Neuron (in vitro differentiated cells): ENCODE results near the gene DNASE1L3.

Source experiments
- H2AFZ ChIP-seq: one replicate; pipeline ENCODE4 v1.6.1; 2013; ENCODE audit warnings: low read depth, mild to moderate bottlenecking, inconsistent platforms, low read length, moderate library complexity
- H3K27me3 ChIP-seq: one replicate; pipeline ENCODE4 v1.6.1; 2013; ENCODE audit warnings: low read length; ENCODE audit not compliant: insufficient read depth
- H3K36me3 ChIP-seq: one replicate; pipeline ENCODE4 v1.6.1; 2013; ENCODE audit warnings: low read length; ENCODE audit not compliant: insufficient read depth
- H3K4me1 ChIP-seq: one replicate; pipeline ENCODE4 v1.6.1; 2013; ENCODE audit warnings: low read length; ENCODE audit not compliant: insufficient read depth
- H3K4me3 ChIP-seq: 2 replicates; pipeline ENCODE4 v1.5.1; 2013; ENCODE audit warnings: mild to moderate bottlenecking, low read length, moderate library complexity
- H3K9me3 ChIP-seq: one replicate; pipeline ENCODE4 v1.6.1; 2013; ENCODE audit warnings: low read length

Gene DNASE1L3

DNA sequence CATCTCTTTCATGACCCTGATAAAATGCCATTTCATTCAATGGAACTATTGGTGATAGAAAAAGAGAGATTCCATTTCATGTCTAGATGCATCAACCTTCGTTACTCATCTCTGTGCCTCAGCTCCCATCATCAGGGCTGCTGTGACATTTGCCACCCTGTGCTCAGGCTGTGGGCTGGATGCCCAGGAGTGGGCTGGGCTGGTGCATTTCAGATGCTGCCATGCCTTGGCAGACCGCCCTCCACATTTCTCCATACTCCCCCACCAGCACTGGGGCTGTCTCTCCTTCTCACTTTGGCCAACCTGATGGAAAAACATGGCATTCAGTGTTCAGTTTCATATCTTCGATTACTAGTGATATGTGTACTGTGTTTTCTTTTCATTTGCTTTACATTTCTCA is 59.1 kb downstream of the DNASE1L3 start:
- H2AFZ ChIP-seq = no peak overlapping the region
- no peaks in the 10 kb centered on the region for H3K9me3 ChIP-seq
- H3K27me3 ChIP-seq = no peaks in the 10 kb centered on the region
- no peak overlapping the region for H3K4me3 ChIP-seq
- H3K36me3 ChIP-seq = peaks cover 46% of the 10 kb centered on the region
- no peaks in the 10 kb centered on the region for H3K4me1 ChIP-seq

DNA sequence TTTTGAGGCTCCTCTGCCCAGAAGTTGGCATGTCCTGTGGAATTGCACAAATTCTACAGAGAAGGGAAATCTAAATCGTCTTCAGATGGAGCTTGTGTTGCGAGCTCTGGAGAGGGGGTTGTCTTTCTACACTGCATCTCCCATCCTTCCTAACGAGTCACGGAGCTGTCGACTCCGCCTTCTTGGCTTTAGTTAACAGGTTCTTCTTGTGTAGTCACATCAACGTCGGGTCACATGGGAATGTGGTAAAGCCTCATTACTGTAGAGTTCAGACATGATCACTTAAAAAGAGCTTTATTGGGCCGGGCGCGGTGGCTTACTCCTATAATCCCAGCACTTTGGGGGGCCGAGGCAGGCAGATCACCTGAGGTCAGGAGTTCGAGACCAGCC is 60.0 kb downstream of the DNASE1L3 start:
- H3K4me3 ChIP-seq = no peak overlapping the region
- no peaks in the 10 kb centered on the region for H3K9me3 ChIP-seq
- H3K4me1 ChIP-seq = no peaks in the 10 kb centered on the region
- peaks cover 51% of the 10 kb centered on the region for H3K36me3 ChIP-seq
- H3K27me3 ChIP-seq = no peaks in the 10 kb centered on the region
- H2AFZ ChIP-seq = no peak overlapping the region

DNA sequence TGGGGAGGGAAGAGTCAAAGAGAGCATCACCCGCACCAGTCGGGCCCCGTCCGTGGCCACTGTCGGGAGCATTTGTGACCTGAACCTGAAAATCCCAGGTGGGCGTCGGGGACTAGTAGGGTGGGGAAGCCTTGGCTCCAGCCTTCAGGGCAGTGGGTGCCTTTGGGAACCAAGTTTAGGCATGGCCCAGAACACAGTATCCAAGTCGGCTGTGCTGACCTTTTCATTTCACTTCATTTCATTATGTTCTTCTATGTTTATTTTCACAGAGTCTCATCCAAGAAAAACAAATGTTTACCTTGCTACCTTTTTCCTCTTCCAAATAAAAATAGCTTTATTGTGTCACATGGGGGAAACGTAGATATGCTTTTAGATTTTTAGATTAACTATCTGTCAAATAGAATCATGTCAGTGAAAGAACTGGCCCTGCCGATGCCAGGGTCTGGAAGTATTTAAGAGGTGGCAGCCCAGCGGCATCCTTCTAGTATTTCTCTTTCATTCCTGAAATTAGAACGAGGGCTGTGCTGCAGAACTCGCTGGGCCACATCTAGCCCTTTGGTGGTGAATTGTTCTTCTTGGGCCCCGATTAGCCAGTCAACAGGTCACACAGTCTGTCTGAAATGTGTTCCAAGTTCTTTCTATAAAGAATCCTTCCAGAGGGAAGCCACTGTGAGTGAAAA is 60.5 kb downstream of the DNASE1L3 start:
- H3K4me3 ChIP-seq = no peak overlapping the region
- H3K4me1 ChIP-seq = no peaks in the 10 kb centered on the region
- no peak overlapping the region for H2AFZ ChIP-seq
- H3K27me3 ChIP-seq = no peaks in the 10 kb centered on the region
- H3K36me3 ChIP-seq = peaks cover 49% of the 10 kb centered on the region
- no peaks in the 10 kb centered on the region for H3K9me3 ChIP-seq

DNA sequence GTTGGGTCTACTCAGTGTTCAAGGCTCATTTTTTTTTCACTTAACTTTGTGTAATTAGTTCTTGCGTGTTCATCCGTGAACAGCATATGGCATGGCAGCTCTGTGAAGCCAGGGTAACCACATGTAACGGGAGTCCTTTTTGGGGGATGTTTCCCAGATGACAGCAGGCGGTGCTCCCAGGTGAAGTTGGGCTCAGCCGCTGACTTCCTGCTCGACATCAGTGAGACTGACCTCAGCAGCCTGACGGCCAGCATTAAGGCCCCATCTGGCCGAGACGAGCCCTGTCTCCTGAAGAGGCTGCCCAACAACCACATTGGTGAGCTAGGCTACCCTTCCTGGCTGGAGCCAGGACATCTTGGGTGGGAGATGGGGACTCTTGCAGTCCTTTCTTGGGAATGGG is 62.7 kb downstream of the DNASE1L3 start:
- Histone ChIP-seq H3K4me3 (no peak overlapping the region), H3K27me3 (no peaks in the 10 kb centered on the region), H3K4me1 (no peaks in the 10 kb centered on the region), H3K36me3 (peaks cover 39% of the 10 kb centered on the region), H2AFZ (no peak overlapping the region), H3K9me3 (no peaks in the 10 kb centered on the region)

DNA sequence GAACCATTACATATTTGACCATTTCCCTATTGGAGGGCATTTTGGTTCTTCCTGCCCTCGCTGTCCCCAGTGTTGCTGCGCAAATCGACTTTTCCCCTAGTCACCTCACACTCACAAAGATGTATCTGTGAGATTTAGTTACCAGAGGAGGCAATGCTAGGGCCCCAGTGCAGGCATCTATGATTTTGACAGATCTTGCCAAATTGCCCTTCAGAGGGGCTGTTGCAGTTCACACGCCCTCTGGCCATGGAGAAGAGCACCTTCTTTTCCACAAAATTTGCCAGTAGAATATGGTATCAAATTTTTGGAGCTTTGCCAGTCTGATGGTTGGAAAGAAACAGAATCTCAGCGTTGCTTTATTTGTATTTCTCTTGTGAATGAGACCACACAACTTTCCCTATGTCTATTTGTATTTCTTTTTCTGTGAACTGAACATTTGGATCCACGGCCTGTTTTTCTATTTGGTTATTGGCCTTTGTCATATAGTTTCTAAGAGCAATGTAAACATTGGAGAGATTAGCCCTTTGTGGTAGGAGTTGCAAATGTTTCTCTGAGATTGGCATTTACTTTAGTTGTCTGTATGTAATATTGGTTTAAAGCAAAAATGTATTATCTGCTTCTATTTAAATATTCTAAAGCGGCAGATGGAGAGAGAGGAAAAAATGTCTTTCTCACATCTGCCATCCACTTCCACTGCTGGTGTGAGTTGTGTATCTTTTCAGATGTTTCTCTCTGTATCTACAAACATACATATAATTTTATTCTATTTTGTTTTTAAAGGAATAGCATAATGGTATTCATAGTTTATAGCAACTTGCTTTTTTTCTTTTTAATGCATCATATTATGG is 66.1 kb downstream of the DNASE1L3 start:
- Histone ChIP-seq H3K36me3 (peaks cover 47% of the 10 kb centered on the region), H3K27me3 (no peaks in the 10 kb centered on the region), H3K9me3 (no peaks in the 10 kb centered on the region), H3K4me3 (no peak overlapping the region), H2AFZ (no peak overlapping the region), H3K4me1 (no peaks in the 10 kb centered on the region)

DNA sequence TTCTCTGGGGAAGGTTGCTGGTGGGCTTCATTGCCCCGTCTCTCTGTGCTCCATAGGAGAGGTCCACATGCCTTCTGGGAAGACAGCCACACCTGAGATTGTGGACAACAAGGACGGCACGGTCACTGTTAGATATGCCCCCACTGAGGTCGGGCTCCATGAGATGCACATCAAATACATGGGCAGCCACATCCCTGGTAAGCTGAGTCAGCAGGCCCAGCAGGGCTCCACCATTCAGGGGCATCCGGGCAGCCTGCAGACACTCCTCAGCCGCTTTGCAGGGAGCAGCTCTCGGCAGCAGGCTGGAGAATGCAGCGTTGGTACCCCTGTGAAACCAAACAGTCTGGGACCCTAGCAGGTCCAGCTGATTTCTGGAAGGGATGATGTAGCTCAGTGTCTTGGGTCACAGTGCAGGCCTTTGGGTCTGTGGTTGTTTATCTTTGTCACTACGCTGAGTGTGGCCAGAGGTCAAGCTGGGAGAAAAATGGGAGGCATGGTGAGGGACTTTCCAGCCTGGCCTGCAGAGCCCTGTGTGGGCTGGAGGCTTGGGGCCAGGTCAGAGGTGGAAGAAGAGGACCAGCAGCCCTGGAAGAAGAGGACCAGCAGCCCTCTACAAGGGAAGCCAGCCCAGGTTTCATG is 67.2 kb downstream of the DNASE1L3 start:
- peaks cover 45% of the 10 kb centered on the region for H3K36me3 ChIP-seq
- no peak overlapping the region for H3K4me3 ChIP-seq
- no peak overlapping the region for H2AFZ ChIP-seq
- H3K4me1 ChIP-seq = no peaks in the 10 kb centered on the region
- H3K27me3 ChIP-seq = no peaks in the 10 kb centered on the region
- H3K9me3 ChIP-seq = no peaks in the 10 kb centered on the region
